H1 (cell line): ENCODE data around the gene SPOCK1. TPM values are rescaled to one million over a fixed set of nuclear protein-coding genes. Genes with fewer than 3 reads are reported as not detected.

Experiments
- CTCF ChIA-PET: fragments of 300-600 bp; sonication (Branson Sonifier 250); formaldehyde crosslinking; loops from one replicate; lab custom pipeline; 2021; ENCODE audit not compliant: partially characterized antibody; lab: Charles Lee
- POLR2A ChIA-PET: fragments of 300-600 bp; sonication (Branson Sonifier 250); formaldehyde crosslinking; loops from one replicate; lab custom pipeline; 2021; ENCODE audit warnings: inconsistent platforms; ENCODE audit not compliant: partially characterized antibody; lab: Charles Lee
- DNase-seq, 2 experiments: peaks; one replicate each; pipeline versions ENCODE4 v3.0.0 to v3.0.0-alpha.2; 2010 to 2022; ENCODE audit warnings: low spot score in 2 of 2, low read depth in 1 of 2, mixed read lengths in 1 of 2
- FAIRE-seq: peaks from 2 replicates; lab custom pipeline; 2011; peaks lifted over from hg19 to GRCh38; lab: Jason Lieb, UNC
- H2AFZ ChIP-seq: 2 replicates; pipeline ENCODE4 v1.8.1; 2012; ENCODE audit warnings: low read length, inconsistent platforms
- H2AK5ac ChIP-seq: 2 replicates; pipeline ENCODE4 v1.6.1; 2013; ENCODE audit warnings: low read depth, low read length
- H2BK120ac ChIP-seq: replicated peaks from 2 replicates; pipeline ENCODE3; 2013; ENCODE audit warnings: low read depth, low read length, inconsistent platforms
- H2BK12ac ChIP-seq: 2 replicates; pipeline ENCODE4 v1.6.1; 2013; ENCODE audit warnings: low read depth, low read length
- H2BK15ac ChIP-seq: 2 replicates; pipeline ENCODE4 v1.6.1; 2013; ENCODE audit warnings: low read length
- H2BK20ac ChIP-seq: 2 replicates; pipeline ENCODE4 v1.6.1; 2013; ENCODE audit warnings: low read length
- H2BK5ac ChIP-seq: 2 replicates; pipeline ENCODE4 v1.6.1; 2013; ENCODE audit warnings: low read depth, low read length
- H3K14ac ChIP-seq: 2 replicates; pipeline ENCODE4 v1.6.1; 2013; ENCODE audit warnings: inconsistent platforms; ENCODE audit not compliant: insufficient read length
- H3K18ac ChIP-seq: 2 replicates; pipeline ENCODE4 v1.6.1; 2013; ENCODE audit warnings: low read length; ENCODE audit errors: extremely low read depth
- H3K23ac ChIP-seq: 2 replicates; pipeline ENCODE4 v1.6.1; 2013; ENCODE audit warnings: inconsistent platforms; ENCODE audit not compliant: insufficient read length
- H3K23me2 ChIP-seq: 2 replicates; pipeline ENCODE4 v1.6.1; 2013; ENCODE audit warnings: low read depth, low read length
- H3K27ac ChIP-seq: 2 replicates; pipeline ENCODE4 v1.6.1; 2011; ENCODE audit warnings: low read depth, low read length, inconsistent platforms
- H3K27me3 ChIP-seq, 4 experiments: replicated peaks in 1 of 4; 1 replicate in 1 of 4; 2 replicates in 3 of 4; pipeline versions ENCODE4 v1.6.1 to v1.8.1; 2011 to 2013; ENCODE audit warnings: low read length in 3 of 4, mild to moderate bottlenecking in 3 of 4, inconsistent platforms in 2 of 4, mixed read lengths in 2 of 4, moderate library complexity in 1 of 4; ENCODE audit not compliant: control insufficient read depth in 3 of 4, insufficient read depth in 3 of 4; ENCODE audit errors: extremely low read depth in 1 of 4
- H3K36me3 ChIP-seq, 4 experiments: 2 replicates each; pipeline versions ENCODE4 v1.6.1 to v1.8.1; 2011 to 2013; ENCODE audit warnings: mild to moderate bottlenecking in 4 of 4, low read length in 3 of 4, moderate library complexity in 2 of 4, control low read depth in 1 of 4, inconsistent platforms in 1 of 4; ENCODE audit not compliant: insufficient read depth in 4 of 4, control insufficient read depth in 2 of 4
- H3K4ac ChIP-seq: replicated peaks from 2 replicates; pipeline ENCODE3; 2013; ENCODE audit warnings: low read length, low read depth, mixed read lengths, inconsistent platforms; ENCODE audit not compliant: insufficient read length
- H3K4me1 ChIP-seq, 4 experiments: replicated peaks in 1 of 4; 1 replicate in 1 of 4; 2 replicates in 3 of 4; pipeline versions ENCODE4 v1.6.1 to v1.8.1; 2011 to 2013; ENCODE audit warnings: low read length in 3 of 4, inconsistent platforms in 2 of 4, mixed read lengths in 1 of 4; ENCODE audit not compliant: insufficient read depth in 4 of 4, control insufficient read depth in 3 of 4
- H3K4me2 ChIP-seq, 2 experiments: 2 replicates each; pipeline versions ENCODE4 v1.6.1 to v1.8.1; 2011 to 2013; ENCODE audit warnings: low read depth in 2 of 2, low read length in 2 of 2, control low read depth in 1 of 2, inconsistent platforms in 1 of 2, mild to moderate bottlenecking in 1 of 2; ENCODE audit not compliant: insufficient read depth in 1 of 2
- H3K4me3 ChIP-seq, 4 experiments: fragments of 200-600, 300-600 bp in 1 of 4; sonication (generic), shearing (Covaris generic), sonication (Bioruptor Twin) in 1 of 4; 2 replicates each; pipeline versions ENCODE4 v1.5.1 to v1.8.1; 2011 to 2016; ENCODE audit warnings: low read length in 4 of 4, low read depth in 3 of 4, control low read depth in 2 of 4, inconsistent platforms in 2 of 4, mild to moderate bottlenecking in 2 of 4, mixed read lengths in 1 of 4, moderate library complexity in 1 of 4; ENCODE audit not compliant: insufficient read depth in 2 of 4; ENCODE audit errors: extremely low read depth in 1 of 4
- H3K56ac ChIP-seq: replicated peaks from 2 replicates; pipeline ENCODE3; 2013; ENCODE audit warnings: low read depth, mild to moderate bottlenecking, mixed read lengths, low read length, inconsistent platforms; ENCODE audit not compliant: insufficient read length
- H3K79me1 ChIP-seq: 2 replicates; pipeline ENCODE4 v1.6.1; 2013; ENCODE audit warnings: low read depth, low read length, control low read depth
- H3K79me2 ChIP-seq, 2 experiments: 2 replicates each; pipeline versions ENCODE4 v1.6.1 to v1.8.1; 2012 to 2013; ENCODE audit warnings: low read length in 2 of 2, mild to moderate bottlenecking in 2 of 2, inconsistent platforms in 1 of 2; ENCODE audit not compliant: insufficient read depth in 2 of 2, control insufficient read depth in 1 of 2
- H3K9ac ChIP-seq, 4 experiments: replicated peaks in 1 of 4; 1 replicate in 1 of 4; 2 replicates in 3 of 4; pipeline versions ENCODE4 v1.6.1 to v1.8.1; 2011 to 2013; ENCODE audit warnings: low read depth in 3 of 4, low read length in 3 of 4, control low read depth in 2 of 4, mild to moderate bottlenecking in 2 of 4, moderate library complexity in 2 of 4, inconsistent platforms in 1 of 4; ENCODE audit errors: extremely low read depth in 1 of 4
- H3K9me3 ChIP-seq, 2 experiments: 2 replicates each; pipeline versions ENCODE4 v1.6.1 to v1.8.1; 2012 to 2013; ENCODE audit warnings: mild to moderate bottlenecking in 2 of 2, moderate library complexity in 2 of 2, control low read depth in 1 of 2, inconsistent platforms in 1 of 2, low read depth in 1 of 2, low read length in 1 of 2, mixed read lengths in 1 of 2; ENCODE audit not compliant: insufficient read depth in 2 of 2
- H4K20me1 ChIP-seq, 2 experiments: replicated peaks in 1 of 2; 2 replicates each; pipeline versions ENCODE3 to v1.8.1; 2011 to 2013; ENCODE audit warnings: inconsistent platforms in 2 of 2, low read length in 2 of 2, mild to moderate bottlenecking in 1 of 2; ENCODE audit not compliant: insufficient read depth in 2 of 2, control insufficient read depth in 1 of 2
- H4K5ac ChIP-seq: 2 replicates; pipeline ENCODE4 v1.6.1; 2013; ENCODE audit warnings: low read length, low read depth, mixed read lengths, inconsistent platforms; ENCODE audit not compliant: insufficient read length
- H4K8ac ChIP-seq: 2 replicates; pipeline ENCODE4 v1.8.0; 2013; ENCODE audit warnings: mild to moderate bottlenecking, moderate library complexity, low read length, inconsistent platforms; ENCODE audit not compliant: insufficient read depth; ENCODE audit errors: extremely low read depth
- H4K91ac ChIP-seq: replicated peaks from 2 replicates; pipeline ENCODE3; 2013; ENCODE audit warnings: low read length, mixed read lengths, inconsistent platforms; ENCODE audit not compliant: insufficient read length
- CEBPB ChIP-seq: IDR thresholded peaks from 2 replicates; pipeline ENCODE4 v1.6.1; 2012; ENCODE audit warnings: low read depth, low read length
- EGR1 ChIP-seq: IDR thresholded peaks from 2 replicates; pipeline ENCODE4 v1.6.1; 2011; ENCODE audit warnings: low read depth, low read length, borderline replicate concordance
- GABPA ChIP-seq: IDR thresholded peaks from 2 replicates; pipeline ENCODE4 v1.6.1; 2011; ENCODE audit warnings: mild to moderate bottlenecking, low read length, moderate library complexity, borderline replicate concordance; ENCODE audit not compliant: insufficient read depth
- NANOG ChIP-seq: IDR thresholded peaks from 2 replicates; pipeline ENCODE4 v1.6.1; 2011; ENCODE audit warnings: low read length, low read depth, mild to moderate bottlenecking, inconsistent platforms; ENCODE audit not compliant: insufficient read depth, poor library complexity, severe bottlenecking
- POU5F1 ChIP-seq: IDR thresholded peaks from 2 replicates; pipeline ENCODE4 v1.6.1; 2011; ENCODE audit warnings: low read depth, mild to moderate bottlenecking, low read length, moderate library complexity
- SAP30 ChIP-seq: fragments of 300-600 bp; sonication (generic); IDR thresholded peaks from 2 replicates; pipeline ENCODE4 v1.7.1; 2012; ENCODE audit warnings: low read length, moderate library complexity, mild to moderate bottlenecking, inconsistent platforms; ENCODE audit not compliant: insufficient read depth, insufficient replicate concordance
- SIX5 ChIP-seq: IDR thresholded peaks from 2 replicates; pipeline ENCODE4 v1.6.1; 2011; ENCODE audit warnings: mild to moderate bottlenecking, low read depth, low read length
- SP4 ChIP-seq: IDR thresholded peaks from 2 replicates; pipeline ENCODE4 v1.6.1; 2012; ENCODE audit warnings: low read length, inconsistent platforms
- YY1 ChIP-seq: IDR thresholded peaks from 2 replicates; pipeline ENCODE4 v1.6.1; 2011; ENCODE audit warnings: low read depth, mild to moderate bottlenecking, low read length
- WGBS, 2 experiments: shearing (Covaris generic) in 1 of 2; methylation state at CpG; one replicate each; pipeline versions ENCODE4 v1.1.6 to v1.1.7; 2013 to 2015; ENCODE audit warnings: low lambda C conversion rate in 2 of 2, mixed read lengths in 2 of 2, inconsistent platforms in 1 of 2, low coverage in 1 of 2, missing lambda C conversion rate in 1 of 2; ENCODE audit not compliant: insufficient replicate concordance in 2 of 2, insufficient coverage in 1 of 2, insufficient read length in 1 of 2; ENCODE audit errors: extremely low coverage in 1 of 2, missing lambda C conversion rate in 1 of 2; 5-methylcytosine and 5-hydroxymethylcytosine counted together
- polyA plus RNA-seq, 7 experiments: library from polyadenylated mRNA; depleted of rRNA in 3 of 7; stranded (reverse) in 5 of 7; unstranded in 2 of 7; fragments of >200 nt in 5 of 7; fragments of 200-250 nt in 2 of 7; gene quantifications; 1 replicate in 5 of 7; 2 replicates in 1 of 7; 4 replicates in 1 of 7; pipeline versions ENCODE4 v1.2.1 to v1.2.3, GENCODE V29; 2011 to 2013; ENCODE audit warnings: missing spikeins in 2 of 7, mixed read lengths in 2 of 7
- total RNA-seq: library from RNA; stranded (reverse); fragmentation: NEBNext Ultra II Directional; extraction: Animal tissue kit (Norgen Biotek cat#: 25700); gene quantifications from 2 replicates; pipeline ENCODE4 v1.2.1, GENCODE V29; 2021

The SPOCK1 gene
- total and polyA plus RNA-seq, 2 of the 8 experiments (the other 6 are each of a cell fraction or from before 2014, with no cell fraction given), result 6.9 to 18.1 TPM

GRCh38 chr5:137306903-137307302, 192.2 kb downstream of the SPOCK1 start:
- H3K23me2 ChIP-seq, result no peaks in the 10 kb centered on the region
- TF ChIP-seq EGR1, result no peak
- TF ChIP-seq SP4, result no peak
- no peak for TF ChIP-seq POU5F1
- TF ChIP-seq GABPA, result no peak
- TF ChIP-seq YY1, result no peak
- TF ChIP-seq NANOG, result no peak
- no peak for TF ChIP-seq SIX5
- TF ChIP-seq SAP30, result no peak
- TF ChIP-seq CEBPB, result no peak

More at GRCh38 chr5:137306903-137307302, 192.2 kb downstream of the SPOCK1 start:
- Histone ChIP-seq H3K9me3 (no peaks in the 10 kb centered on the region), H2BK5ac (no peak overlapping the region), H2AFZ (no peak overlapping the region), H4K20me1 (no peaks in the 10 kb centered on the region), H4K5ac (no peak overlapping the region), H3K4ac (no peak overlapping the region), H3K4me2 (no peak overlapping the region), H3K4me3 (no peak overlapping the region), H3K18ac (no peak overlapping the region), H4K8ac (no peak overlapping the region), H3K4me1 (peaks cover 0 to 12% (median 1%) of the 10 kb centered on the region in 4 experiments; a peak in 4 of 7 replicates), H2AK5ac (no peak overlapping the region), H3K23ac (no peak overlapping the region), H2BK15ac (no peak overlapping the region), H3K14ac (no peak overlapping the region), H2BK12ac (no peak overlapping the region), H3K79me2 (no peaks in the 10 kb centered on the region), H3K27ac (no peak overlapping the region), H3K56ac (no peak overlapping the region), H3K9ac (no peak overlapping the region), H4K91ac (no peak overlapping the region), H3K79me1 (0 out of 2 replicates have a peak, but pooled peaks cover 2% of the 10 kb centered on the region), H3K36me3 (no peaks in the 10 kb centered on the region), H3K27me3 (no peaks in the 10 kb centered on the region; a peak in 1 of 7 replicates), H2BK120ac (no peak overlapping the region), H2BK20ac (no peak overlapping the region)
- ChIA-PET POLR2A (no interaction called here), CTCF (interaction anchor here (0.8 to 1.5 kb wide), 3 partner anchors 10 to 106 kb away, joined by 3 to 6 read pairs (median 4); no protein-coding TSS in a partner anchor)
- DNase-seq, result no peak
- FAIRE-seq, result no peak
- 84% methylated on average over 3 of the region's 3 CpGs; no CpG with 5 or more reads in 1 of the 2 experiments for WGBS, 2 experiments
